H1 (cell line): Measurements from ENCODE around the gene GLRA1. TPM values are rescaled to one million over a fixed set of nuclear protein-coding genes. Genes with fewer than 3 reads are reported as not detected.

Experiments used
- CTCF ChIA-PET: fragments of 300-600 bp; sonication (Branson Sonifier 250); formaldehyde crosslinking; loops from one replicate; lab custom pipeline; 2021; ENCODE audit not compliant: partially characterized antibody; lab: Charles Lee
- POLR2A ChIA-PET: fragments of 300-600 bp; sonication (Branson Sonifier 250); formaldehyde crosslinking; loops from one replicate; lab custom pipeline; 2021; ENCODE audit warnings: inconsistent platforms; ENCODE audit not compliant: partially characterized antibody; lab: Charles Lee
- DNase-seq, 2 experiments: peaks; one replicate each; pipeline versions ENCODE4 v3.0.0 to v3.0.0-alpha.2; 2010 to 2022; ENCODE audit warnings: low spot score in 2 of 2, low read depth in 1 of 2, mixed read lengths in 1 of 2
- FAIRE-seq: peaks from 2 replicates; lab custom pipeline; 2011; peaks lifted over from hg19 to GRCh38; lab: Jason Lieb, UNC
- H2AFZ ChIP-seq: 2 replicates; pipeline ENCODE4 v1.8.1; 2012; ENCODE audit warnings: low read length, inconsistent platforms
- H2AK5ac ChIP-seq: 2 replicates; pipeline ENCODE4 v1.6.1; 2013; ENCODE audit warnings: low read depth, low read length
- H2BK120ac ChIP-seq: replicated peaks from 2 replicates; pipeline ENCODE3; 2013; ENCODE audit warnings: low read depth, low read length, inconsistent platforms
- H2BK12ac ChIP-seq: 2 replicates; pipeline ENCODE4 v1.6.1; 2013; ENCODE audit warnings: low read depth, low read length
- H2BK15ac ChIP-seq: 2 replicates; pipeline ENCODE4 v1.6.1; 2013; ENCODE audit warnings: low read length
- H2BK20ac ChIP-seq: 2 replicates; pipeline ENCODE4 v1.6.1; 2013; ENCODE audit warnings: low read length
- H2BK5ac ChIP-seq: 2 replicates; pipeline ENCODE4 v1.6.1; 2013; ENCODE audit warnings: low read depth, low read length
- H3K14ac ChIP-seq: 2 replicates; pipeline ENCODE4 v1.6.1; 2013; ENCODE audit warnings: inconsistent platforms; ENCODE audit not compliant: insufficient read length
- H3K18ac ChIP-seq: 2 replicates; pipeline ENCODE4 v1.6.1; 2013; ENCODE audit warnings: low read length; ENCODE audit errors: extremely low read depth
- H3K23ac ChIP-seq: 2 replicates; pipeline ENCODE4 v1.6.1; 2013; ENCODE audit warnings: inconsistent platforms; ENCODE audit not compliant: insufficient read length
- H3K23me2 ChIP-seq: 2 replicates; pipeline ENCODE4 v1.6.1; 2013; ENCODE audit warnings: low read depth, low read length
- H3K27ac ChIP-seq: 2 replicates; pipeline ENCODE4 v1.6.1; 2011; ENCODE audit warnings: low read depth, low read length, inconsistent platforms
- H3K27me3 ChIP-seq, 4 experiments: replicated peaks in 1 of 4; 1 replicate in 1 of 4; 2 replicates in 3 of 4; pipeline versions ENCODE4 v1.6.1 to v1.8.1; 2011 to 2013; ENCODE audit warnings: low read length in 3 of 4, mild to moderate bottlenecking in 3 of 4, inconsistent platforms in 2 of 4, mixed read lengths in 2 of 4, moderate library complexity in 1 of 4; ENCODE audit not compliant: control insufficient read depth in 3 of 4, insufficient read depth in 3 of 4; ENCODE audit errors: extremely low read depth in 1 of 4
- H3K36me3 ChIP-seq, 4 experiments: 2 replicates each; pipeline versions ENCODE4 v1.6.1 to v1.8.1; 2011 to 2013; ENCODE audit warnings: mild to moderate bottlenecking in 4 of 4, low read length in 3 of 4, moderate library complexity in 2 of 4, control low read depth in 1 of 4, inconsistent platforms in 1 of 4; ENCODE audit not compliant: insufficient read depth in 4 of 4, control insufficient read depth in 2 of 4
- H3K4ac ChIP-seq: replicated peaks from 2 replicates; pipeline ENCODE3; 2013; ENCODE audit warnings: low read length, low read depth, mixed read lengths, inconsistent platforms; ENCODE audit not compliant: insufficient read length
- H3K4me1 ChIP-seq, 4 experiments: replicated peaks in 1 of 4; 1 replicate in 1 of 4; 2 replicates in 3 of 4; pipeline versions ENCODE4 v1.6.1 to v1.8.1; 2011 to 2013; ENCODE audit warnings: low read length in 3 of 4, inconsistent platforms in 2 of 4, mixed read lengths in 1 of 4; ENCODE audit not compliant: insufficient read depth in 4 of 4, control insufficient read depth in 3 of 4
- H3K4me2 ChIP-seq, 2 experiments: 2 replicates each; pipeline versions ENCODE4 v1.6.1 to v1.8.1; 2011 to 2013; ENCODE audit warnings: low read depth in 2 of 2, low read length in 2 of 2, control low read depth in 1 of 2, inconsistent platforms in 1 of 2, mild to moderate bottlenecking in 1 of 2; ENCODE audit not compliant: insufficient read depth in 1 of 2
- H3K4me3 ChIP-seq, 4 experiments: fragments of 200-600, 300-600 bp in 1 of 4; sonication (generic), shearing (Covaris generic), sonication (Bioruptor Twin) in 1 of 4; 2 replicates each; pipeline versions ENCODE4 v1.5.1 to v1.8.1; 2011 to 2016; ENCODE audit warnings: low read length in 4 of 4, low read depth in 3 of 4, control low read depth in 2 of 4, inconsistent platforms in 2 of 4, mild to moderate bottlenecking in 2 of 4, mixed read lengths in 1 of 4, moderate library complexity in 1 of 4; ENCODE audit not compliant: insufficient read depth in 2 of 4; ENCODE audit errors: extremely low read depth in 1 of 4
- H3K56ac ChIP-seq: replicated peaks from 2 replicates; pipeline ENCODE3; 2013; ENCODE audit warnings: low read depth, mild to moderate bottlenecking, mixed read lengths, low read length, inconsistent platforms; ENCODE audit not compliant: insufficient read length
- H3K79me1 ChIP-seq: 2 replicates; pipeline ENCODE4 v1.6.1; 2013; ENCODE audit warnings: low read depth, low read length, control low read depth
- H3K79me2 ChIP-seq, 2 experiments: 2 replicates each; pipeline versions ENCODE4 v1.6.1 to v1.8.1; 2012 to 2013; ENCODE audit warnings: low read length in 2 of 2, mild to moderate bottlenecking in 2 of 2, inconsistent platforms in 1 of 2; ENCODE audit not compliant: insufficient read depth in 2 of 2, control insufficient read depth in 1 of 2
- H3K9ac ChIP-seq, 4 experiments: replicated peaks in 1 of 4; 1 replicate in 1 of 4; 2 replicates in 3 of 4; pipeline versions ENCODE4 v1.6.1 to v1.8.1; 2011 to 2013; ENCODE audit warnings: low read depth in 3 of 4, low read length in 3 of 4, control low read depth in 2 of 4, mild to moderate bottlenecking in 2 of 4, moderate library complexity in 2 of 4, inconsistent platforms in 1 of 4; ENCODE audit errors: extremely low read depth in 1 of 4
- H3K9me3 ChIP-seq, 2 experiments: 2 replicates each; pipeline versions ENCODE4 v1.6.1 to v1.8.1; 2012 to 2013; ENCODE audit warnings: mild to moderate bottlenecking in 2 of 2, moderate library complexity in 2 of 2, control low read depth in 1 of 2, inconsistent platforms in 1 of 2, low read depth in 1 of 2, low read length in 1 of 2, mixed read lengths in 1 of 2; ENCODE audit not compliant: insufficient read depth in 2 of 2
- H4K20me1 ChIP-seq, 2 experiments: replicated peaks in 1 of 2; 2 replicates each; pipeline versions ENCODE3 to v1.8.1; 2011 to 2013; ENCODE audit warnings: inconsistent platforms in 2 of 2, low read length in 2 of 2, mild to moderate bottlenecking in 1 of 2; ENCODE audit not compliant: insufficient read depth in 2 of 2, control insufficient read depth in 1 of 2
- H4K5ac ChIP-seq: 2 replicates; pipeline ENCODE4 v1.6.1; 2013; ENCODE audit warnings: low read length, low read depth, mixed read lengths, inconsistent platforms; ENCODE audit not compliant: insufficient read length
- H4K8ac ChIP-seq: 2 replicates; pipeline ENCODE4 v1.8.0; 2013; ENCODE audit warnings: mild to moderate bottlenecking, moderate library complexity, low read length, inconsistent platforms; ENCODE audit not compliant: insufficient read depth; ENCODE audit errors: extremely low read depth
- H4K91ac ChIP-seq: replicated peaks from 2 replicates; pipeline ENCODE3; 2013; ENCODE audit warnings: low read length, mixed read lengths, inconsistent platforms; ENCODE audit not compliant: insufficient read length
- FOSL1 ChIP-seq: IDR thresholded peaks from 2 replicates; pipeline ENCODE4 v1.6.1; 2011; ENCODE audit warnings: mild to moderate bottlenecking, low read depth, low read length, moderate library complexity; ENCODE audit not compliant: insufficient read depth
- PHF8 ChIP-seq: fragments of 200-600 bp; sonication (generic); conservative IDR thresholded peaks from 2 replicates; pipeline ENCODE4 v1.7.1; 2012; ENCODE audit warnings: low read depth, mild to moderate bottlenecking, inconsistent platforms, low read length, moderate library complexity
- RNF2 ChIP-seq: fragments of 200-900, 300-1000 bp; sonication (generic); IDR thresholded peaks from 2 replicates; pipeline ENCODE4 v1.7.1; 2016; ENCODE audit warnings: borderline replicate concordance, low read depth, mild to moderate bottlenecking, antibody characterized with exemption, low read length; ENCODE audit not compliant: poor library complexity, severe bottlenecking; ENCODE audit errors: missing control alignments
- SP1 ChIP-seq: IDR thresholded peaks from 2 replicates; pipeline ENCODE4 v1.6.1; 2011; ENCODE audit warnings: low read depth, low read length
- TAF7 ChIP-seq: optimal IDR thresholded peaks from 2 replicates; pipeline ENCODE3; 2011; ENCODE audit warnings: low read depth, mild to moderate bottlenecking, inconsistent platforms, low read length, moderate library complexity, borderline replicate concordance
- WGBS, 2 experiments: shearing (Covaris generic) in 1 of 2; methylation state at CpG; one replicate each; pipeline versions ENCODE4 v1.1.6 to v1.1.7; 2013 to 2015; ENCODE audit warnings: low lambda C conversion rate in 2 of 2, mixed read lengths in 2 of 2, inconsistent platforms in 1 of 2, low coverage in 1 of 2, missing lambda C conversion rate in 1 of 2; ENCODE audit not compliant: insufficient replicate concordance in 2 of 2, insufficient coverage in 1 of 2, insufficient read length in 1 of 2; ENCODE audit errors: extremely low coverage in 1 of 2, missing lambda C conversion rate in 1 of 2; 5-methylcytosine and 5-hydroxymethylcytosine counted together
- polyA plus RNA-seq, 7 experiments: library from polyadenylated mRNA; depleted of rRNA in 3 of 7; stranded (reverse) in 5 of 7; unstranded in 2 of 7; fragments of >200 nt in 5 of 7; fragments of 200-250 nt in 2 of 7; gene quantifications; 1 replicate in 5 of 7; 2 replicates in 1 of 7; 4 replicates in 1 of 7; pipeline versions ENCODE4 v1.2.1 to v1.2.3, GENCODE V29; 2011 to 2013; ENCODE audit warnings: missing spikeins in 2 of 7, mixed read lengths in 2 of 7
- total RNA-seq: library from RNA; stranded (reverse); fragmentation: NEBNext Ultra II Directional; extraction: Animal tissue kit (Norgen Biotek cat#: 25700); gene quantifications from 2 replicates; pipeline ENCODE4 v1.2.1, GENCODE V29; 2021

GLRA1 gene
- total and polyA plus RNA-seq, 2 of the 8 experiments (the other 6 are each of a cell fraction or from before 2014, with no cell fraction given) = not detected

DNA sequence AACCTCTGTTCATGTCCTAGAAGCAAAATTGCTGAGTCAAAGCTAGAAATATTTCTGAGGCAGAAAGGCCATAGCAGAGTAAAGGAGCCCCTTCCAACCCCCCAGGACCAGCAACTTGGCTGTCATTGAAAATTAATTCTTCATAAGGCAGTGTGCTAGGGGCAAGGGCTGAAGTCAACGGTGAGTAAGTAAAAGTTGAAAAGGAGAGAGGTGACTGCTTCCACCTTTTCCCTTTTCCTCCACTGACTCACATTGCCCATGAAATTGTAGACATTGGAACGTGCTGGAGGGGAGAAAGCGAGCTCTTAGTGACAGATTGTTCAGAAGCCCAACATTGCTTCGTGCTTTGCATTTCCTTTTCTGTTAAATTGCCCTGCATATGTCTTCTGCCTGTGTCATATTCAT, 19.1 kb downstream of the GLRA1 start:
- Histone ChIP-seq H3K56ac (no peak overlapping the region), H3K4ac (no peak overlapping the region), H3K23me2 (no peaks in the 10 kb centered on the region; the same call in 1 of the 2 replicates), H2BK120ac (no peak overlapping the region), H3K9ac (no peak overlapping the region), H2BK20ac (no peak overlapping the region), H2BK5ac (no peak overlapping the region), H3K23ac (no peak overlapping the region), H3K18ac (no peak overlapping the region; the same call in 1 of the 2 replicates), H4K20me1 (peaks cover 0 to 7% of the 10 kb centered on the region in 2 experiments), H3K36me3 (no peaks in the 10 kb centered on the region), H3K79me1 (no peaks in the 10 kb centered on the region), H2BK12ac (no peak overlapping the region), H3K4me3 (no peak overlapping the region), H3K4me1 (peaks cover 0 to 6% (median 3%) of the 10 kb centered on the region in 4 experiments; a peak in 4 of 7 replicates), H4K5ac (no peak overlapping the region), H2AFZ (no peak overlapping the region), H3K9me3 (no peaks in the 10 kb centered on the region), H3K4me2 (no peak overlapping the region), H3K27ac (no peak overlapping the region), H3K14ac (no peak overlapping the region), H3K79me2 (no peaks in the 10 kb centered on the region), H4K8ac (no peak overlapping the region), H3K27me3 (peaks cover 44 to 80% (median 69%) of the 10 kb centered on the region in 4 experiments), H2BK15ac (no peak overlapping the region), H4K91ac (no peak overlapping the region), H2AK5ac (no peak overlapping the region)
- DNase-seq (no peak), FAIRE-seq (no peak)
- no peak for TF ChIP-seq PHF8
- no peak for TF ChIP-seq TAF7
- no peak for TF ChIP-seq RNF2
- TF ChIP-seq SP1 = no peak
- TF ChIP-seq FOSL1 = no peak
- ChIA-PET POLR2A (interaction anchor here (0.6 kb wide), 1 partner anchor 229 kb away, joined by 3 read pairs; no protein-coding TSS in a partner anchor), CTCF (interaction anchor here (0.5 to 1.1 kb wide), 2 partner anchors 17 to 99 kb away, joined by 3 read pairs; no protein-coding TSS in a partner anchor)
- WGBS, 2 experiments = 67% methylated on average over 4 of the region's 4 CpGs; no CpG with 5 or more reads in 1 of the 2 experiments
